Nasal cavity respiratory epithelium epithelial cell of viscerocranial mucosa (primary cell): Measurements from ENCODE around the gene PRIM2. TPM values are rescaled to one million over a fixed set of nuclear protein-coding genes. Genes with fewer than 3 reads are reported as not detected.

Experiments used
- total RNA-seq: library from RNA; depleted of rRNA; stranded (reverse); fragments of >200 nt; gene quantifications from 2 replicates; pipeline ENCODE4 v1.2.3, GENCODE V29; 2014

The PRIM2 gene
- total RNA-seq: 12.9 and 19.8 TPM in 2 replicates

GRCh38 chr6:57317060-57317943 is at the start of gene PRIM2:
TSS of gene PRIM2 (plus strand) at chr6:57317630. CDS start at chr6:57318446, 816 bp downstream.

Other genes with a start within 250 kb of the PRIM2 start
- gene ZNF451, start 227.4 kb upstream of the PRIM2 start, total RNA-seq: 78.9 and 81.5 TPM in 2 replicates
- gene BAG2, start 145.3 kb upstream of the PRIM2 start, total RNA-seq: 3.8 and 5.1 TPM in 2 replicates
- 32.0 and 81.3 TPM in 2 replicates for gene RAB23, start 95.3 kb upstream of the PRIM2 start, total RNA-seq